Measurements from ENCODE around the gene CYSLTR2. TPM values are rescaled to one million over a fixed set of nuclear protein-coding genes. Genes with fewer than 3 reads are reported as not detected.

CYSLTR2 gene
- total RNA-seq, 1 experiment from 2014 or later = not detected

DNA sequence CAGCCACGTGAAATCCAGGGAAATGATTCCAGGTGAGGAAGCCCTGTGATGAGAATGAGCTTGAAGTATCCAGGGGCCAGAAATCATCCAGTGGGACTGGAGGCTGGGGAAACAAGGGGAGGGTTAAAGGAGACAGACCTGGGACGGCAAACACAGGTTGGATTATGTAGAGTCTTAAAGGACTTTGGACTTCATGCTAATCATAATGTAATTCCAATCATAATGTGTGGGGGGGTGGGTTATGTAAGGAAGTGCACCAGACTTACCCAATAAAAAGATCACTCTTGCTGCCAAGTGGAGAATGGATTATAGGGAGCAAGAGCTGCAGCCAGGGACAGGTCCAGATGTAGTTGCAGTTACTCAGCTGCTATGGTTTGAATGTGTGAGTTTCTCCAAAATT is 16.1 kb upstream of the CYSLTR2 start:
- H3K27ac Mint-ChIP-seq = no peak overlapping the region
- DNase-seq (ENCODE audit: low spot score) (no peak), ATAC-seq (no peak)
- TF ChIP-seq NFYB (CRISPR knock-in tag; conservative IDR thresholded peaks at IDR 0.05; ENCODE audit: low read depth) (no peak), SMAD4 (CRISPR knock-in tag; IDR thresholded peaks at IDR 0.05) (no peak), ZNF423 (CRISPR knock-in tag; IDR thresholded peaks at IDR 0.05) (no peak), SP1 (CRISPR knock-in tag; conservative IDR thresholded peaks at IDR 0.05) (no peak)
- TF ChIP-seq, protein P1, sequence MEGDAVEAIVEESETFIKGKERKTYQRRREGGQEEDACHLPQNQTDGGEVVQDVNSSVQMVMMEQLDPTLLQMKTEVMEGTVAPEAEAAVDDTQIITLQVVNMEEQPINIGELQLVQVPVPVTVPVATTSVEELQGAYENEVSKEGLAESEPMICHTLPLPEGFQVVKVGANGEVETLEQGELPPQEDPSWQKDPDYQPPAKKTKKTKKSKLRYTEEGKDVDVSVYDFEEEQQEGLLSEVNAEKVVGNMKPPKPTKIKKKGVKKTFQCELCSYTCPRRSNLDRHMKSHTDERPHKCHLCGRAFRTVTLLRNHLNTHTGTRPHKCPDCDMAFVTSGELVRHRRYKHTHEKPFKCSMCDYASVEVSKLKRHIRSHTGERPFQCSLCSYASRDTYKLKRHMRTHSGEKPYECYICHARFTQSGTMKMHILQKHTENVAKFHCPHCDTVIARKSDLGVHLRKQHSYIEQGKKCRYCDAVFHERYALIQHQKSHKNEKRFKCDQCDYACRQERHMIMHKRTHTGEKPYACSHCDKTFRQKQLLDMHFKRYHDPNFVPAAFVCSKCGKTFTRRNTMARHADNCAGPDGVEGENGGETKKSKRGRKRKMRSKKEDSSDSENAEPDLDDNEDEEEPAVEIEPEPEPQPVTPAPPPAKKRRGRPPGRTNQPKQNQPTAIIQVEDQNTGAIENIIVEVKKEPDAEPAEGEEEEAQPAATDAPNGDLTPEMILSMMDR (IDR thresholded peaks at IDR 0.05) = no peak
- TF ChIP-seq, protein P2, sequence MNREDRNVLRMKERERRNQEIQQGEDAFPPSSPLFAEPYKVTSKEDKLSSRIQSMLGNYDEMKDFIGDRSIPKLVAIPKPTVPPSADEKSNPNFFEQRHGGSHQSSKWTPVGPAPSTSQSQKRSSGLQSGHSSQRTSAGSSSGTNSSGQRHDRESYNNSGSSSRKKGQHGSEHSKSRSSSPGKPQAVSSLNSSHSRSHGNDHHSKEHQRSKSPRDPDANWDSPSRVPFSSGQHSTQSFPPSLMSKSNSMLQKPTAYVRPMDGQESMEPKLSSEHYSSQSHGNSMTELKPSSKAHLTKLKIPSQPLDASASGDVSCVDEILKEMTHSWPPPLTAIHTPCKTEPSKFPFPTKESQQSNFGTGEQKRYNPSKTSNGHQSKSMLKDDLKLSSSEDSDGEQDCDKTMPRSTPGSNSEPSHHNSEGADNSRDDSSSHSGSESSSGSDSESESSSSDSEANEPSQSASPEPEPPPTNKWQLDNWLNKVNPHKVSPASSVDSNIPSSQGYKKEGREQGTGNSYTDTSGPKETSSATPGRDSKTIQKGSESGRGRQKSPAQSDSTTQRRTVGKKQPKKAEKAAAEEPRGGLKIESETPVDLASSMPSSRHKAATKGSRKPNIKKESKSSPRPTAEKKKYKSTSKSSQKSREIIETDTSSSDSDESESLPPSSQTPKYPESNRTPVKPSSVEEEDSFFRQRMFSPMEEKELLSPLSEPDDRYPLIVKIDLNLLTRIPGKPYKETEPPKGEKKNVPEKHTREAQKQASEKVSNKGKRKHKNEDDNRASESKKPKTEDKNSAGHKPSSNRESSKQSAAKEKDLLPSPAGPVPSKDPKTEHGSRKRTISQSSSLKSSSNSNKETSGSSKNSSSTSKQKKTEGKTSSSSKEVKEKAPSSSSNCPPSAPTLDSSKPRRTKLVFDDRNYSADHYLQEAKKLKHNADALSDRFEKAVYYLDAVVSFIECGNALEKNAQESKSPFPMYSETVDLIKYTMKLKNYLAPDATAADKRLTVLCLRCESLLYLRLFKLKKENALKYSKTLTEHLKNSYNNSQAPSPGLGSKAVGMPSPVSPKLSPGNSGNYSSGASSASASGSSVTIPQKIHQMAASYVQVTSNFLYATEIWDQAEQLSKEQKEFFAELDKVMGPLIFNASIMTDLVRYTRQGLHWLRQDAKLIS (CRISPR knock-in tag; IDR thresholded peaks at IDR 0.05; ENCODE audit: borderline replicate concordance) = no peak
- TF ChIP-seq, protein P3, sequence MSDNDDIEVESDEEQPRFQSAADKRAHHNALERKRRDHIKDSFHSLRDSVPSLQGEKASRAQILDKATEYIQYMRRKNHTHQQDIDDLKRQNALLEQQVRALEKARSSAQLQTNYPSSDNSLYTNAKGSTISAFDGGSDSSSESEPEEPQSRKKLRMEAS (CRISPR knock-in tag; IDR thresholded peaks at IDR 0.05) = no peak
- TF ChIP-seq, protein P4, sequence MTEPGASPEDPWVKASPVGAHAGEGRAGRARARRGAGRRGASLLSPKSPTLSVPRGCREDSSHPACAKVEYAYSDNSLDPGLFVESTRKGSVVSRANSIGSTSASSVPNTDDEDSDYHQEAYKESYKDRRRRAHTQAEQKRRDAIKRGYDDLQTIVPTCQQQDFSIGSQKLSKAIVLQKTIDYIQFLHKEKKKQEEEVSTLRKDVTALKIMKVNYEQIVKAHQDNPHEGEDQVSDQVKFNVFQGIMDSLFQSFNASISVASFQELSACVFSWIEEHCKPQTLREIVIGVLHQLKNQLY (CRISPR knock-in tag; IDR thresholded peaks at IDR 0.05) = no peak
- TF ChIP-seq, protein P5, sequence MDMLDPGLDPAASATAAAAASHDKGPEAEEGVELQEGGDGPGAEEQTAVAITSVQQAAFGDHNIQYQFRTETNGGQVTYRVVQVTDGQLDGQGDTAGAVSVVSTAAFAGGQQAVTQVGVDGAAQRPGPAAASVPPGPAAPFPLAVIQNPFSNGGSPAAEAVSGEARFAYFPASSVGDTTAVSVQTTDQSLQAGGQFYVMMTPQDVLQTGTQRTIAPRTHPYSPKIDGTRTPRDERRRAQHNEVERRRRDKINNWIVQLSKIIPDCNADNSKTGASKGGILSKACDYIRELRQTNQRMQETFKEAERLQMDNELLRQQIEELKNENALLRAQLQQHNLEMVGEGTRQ (CRISPR knock-in tag; IDR thresholded peaks at IDR 0.05) = no peak
- H3K4me1 Mint-ChIP-seq = peaks cover 12% of the 10 kb centered on the region
- no peak overlapping the region for H3K4me3 Mint-ChIP-seq
- H3K36me3 Mint-ChIP-seq = peaks cover 11% of the 10 kb centered on the region
- ChIA-PET CTCF (no interaction called here), POLR2A (no interaction called here)
- H3K27me3 Mint-ChIP-seq (ENCODE audit: low read depth) = no peaks in the 10 kb centered on the region
- peaks cover 27% of the 10 kb centered on the region for H3K9me3 Mint-ChIP-seq

DNA sequence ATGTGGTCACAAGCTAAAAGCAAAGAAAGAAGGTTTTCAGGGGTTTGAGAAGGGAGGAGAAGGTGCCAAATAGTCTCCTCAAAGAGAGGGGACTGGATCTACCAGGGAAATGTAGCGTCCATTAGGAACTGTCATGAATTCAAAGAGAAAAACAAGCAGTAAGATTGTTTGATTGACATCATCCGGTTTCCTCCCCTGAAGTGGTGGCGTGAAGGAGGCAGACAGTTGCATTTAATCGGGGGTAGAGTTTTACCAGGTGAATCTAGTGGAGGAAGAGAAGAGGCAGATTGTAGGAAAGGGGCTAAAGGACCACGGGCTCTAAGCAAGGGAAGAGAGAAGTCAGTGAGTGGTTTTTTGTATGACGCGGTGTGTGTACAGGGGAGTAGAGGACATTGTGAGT is 13.0 kb upstream of the CYSLTR2 start:
- no peak for ATAC-seq
- CTCF ChIA-PET = interaction anchor here (1.4 kb wide), 1 partner anchor 9 kb away, joined by 5 read pairs; no protein-coding TSS in a partner anchor
- no peak overlapping the region for H3K27ac Mint-ChIP-seq
- TF ChIP-seq, protein P4 (CRISPR knock-in tag; IDR thresholded peaks at IDR 0.05) = no peak
- TF ChIP-seq FOXJ3 (CRISPR knock-in tag; IDR thresholded peaks at IDR 0.05; ENCODE audit: borderline replicate concordance) = no peak
- no peak for TF ChIP-seq CREM (CRISPR knock-in tag; IDR thresholded peaks at IDR 0.05)
- no peak for TF ChIP-seq ATF1 (CRISPR knock-in tag; IDR thresholded peaks at IDR 0.05)
- TF ChIP-seq, protein P6, sequence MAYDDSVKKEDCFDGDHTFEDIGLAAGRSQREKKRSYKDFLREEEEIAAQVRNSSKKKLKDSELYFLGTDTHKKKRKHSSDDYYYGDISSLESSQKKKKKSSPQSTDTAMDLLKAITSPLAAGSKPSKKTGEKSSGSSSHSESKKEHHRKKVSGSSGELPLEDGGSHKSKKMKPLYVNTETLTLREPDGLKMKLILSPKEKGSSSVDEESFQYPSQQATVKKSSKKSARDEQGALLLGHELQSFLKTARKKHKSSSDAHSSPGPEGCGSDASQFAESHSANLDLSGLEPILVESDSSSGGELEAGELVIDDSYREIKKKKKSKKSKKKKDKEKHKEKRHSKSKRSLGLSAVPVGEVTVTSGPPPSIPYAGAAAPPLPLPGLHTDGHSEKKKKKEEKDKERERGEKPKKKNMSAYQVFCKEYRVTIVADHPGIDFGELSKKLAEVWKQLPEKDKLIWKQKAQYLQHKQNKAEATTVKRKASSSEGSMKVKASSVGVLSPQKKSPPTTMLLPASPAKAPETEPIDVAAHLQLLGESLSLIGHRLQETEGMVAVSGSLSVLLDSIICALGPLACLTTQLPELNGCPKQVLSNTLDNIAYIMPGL (CRISPR knock-in tag; IDR thresholded peaks at IDR 0.05) = no peak
- TF ChIP-seq, protein P7, sequence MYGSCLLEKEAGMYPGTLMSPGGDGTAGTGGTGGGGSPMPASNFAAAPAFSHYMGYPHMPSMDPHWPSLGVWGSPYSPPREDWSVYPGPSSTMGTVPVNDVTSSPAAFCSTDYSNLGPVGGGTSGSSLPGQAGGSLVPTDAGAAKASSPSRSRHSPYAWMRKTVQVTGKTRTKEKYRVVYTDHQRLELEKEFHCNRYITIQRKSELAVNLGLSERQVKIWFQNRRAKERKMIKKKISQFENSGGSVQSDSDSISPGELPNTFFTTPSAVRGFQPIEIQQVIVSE (CRISPR knock-in tag; IDR thresholded peaks at IDR 0.05; ENCODE audit: borderline replicate concordance) = no peak
- TF ChIP-seq, protein P8, sequence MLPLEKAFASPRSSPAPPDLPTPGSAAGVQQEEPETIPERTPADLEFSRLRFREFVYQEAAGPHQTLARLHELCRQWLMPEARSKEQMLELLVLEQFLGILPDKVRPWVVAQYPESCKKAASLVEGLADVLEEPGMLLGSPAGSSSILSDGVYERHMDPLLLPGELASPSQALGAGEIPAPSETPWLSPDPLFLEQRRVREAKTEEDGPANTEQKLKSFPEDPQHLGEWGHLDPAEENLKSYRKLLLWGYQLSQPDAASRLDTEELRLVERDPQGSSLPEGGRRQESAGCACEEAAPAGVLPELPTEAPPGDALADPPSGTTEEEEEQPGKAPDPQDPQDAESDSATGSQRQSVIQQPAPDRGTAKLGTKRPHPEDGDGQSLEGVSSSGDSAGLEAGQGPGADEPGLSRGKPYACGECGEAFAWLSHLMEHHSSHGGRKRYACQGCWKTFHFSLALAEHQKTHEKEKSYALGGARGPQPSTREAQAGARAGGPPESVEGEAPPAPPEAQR (CRISPR knock-in tag; IDR thresholded peaks at IDR 0.05) = no peak
- TF ChIP-seq, protein P9, sequence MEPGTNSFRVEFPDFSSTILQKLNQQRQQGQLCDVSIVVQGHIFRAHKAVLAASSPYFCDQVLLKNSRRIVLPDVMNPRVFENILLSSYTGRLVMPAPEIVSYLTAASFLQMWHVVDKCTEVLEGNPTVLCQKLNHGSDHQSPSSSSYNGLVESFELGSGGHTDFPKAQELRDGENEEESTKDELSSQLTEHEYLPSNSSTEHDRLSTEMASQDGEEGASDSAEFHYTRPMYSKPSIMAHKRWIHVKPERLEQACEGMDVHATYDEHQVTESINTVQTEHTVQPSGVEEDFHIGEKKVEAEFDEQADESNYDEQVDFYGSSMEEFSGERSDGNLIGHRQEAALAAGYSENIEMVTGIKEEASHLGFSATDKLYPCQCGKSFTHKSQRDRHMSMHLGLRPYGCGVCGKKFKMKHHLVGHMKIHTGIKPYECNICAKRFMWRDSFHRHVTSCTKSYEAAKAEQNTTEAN (CRISPR knock-in tag; IDR thresholded peaks at IDR 0.05) = no peak
- no peak for TF ChIP-seq MYBL2 (CRISPR knock-in tag; IDR thresholded peaks at IDR 0.05)
- TF ChIP-seq, protein P10, sequence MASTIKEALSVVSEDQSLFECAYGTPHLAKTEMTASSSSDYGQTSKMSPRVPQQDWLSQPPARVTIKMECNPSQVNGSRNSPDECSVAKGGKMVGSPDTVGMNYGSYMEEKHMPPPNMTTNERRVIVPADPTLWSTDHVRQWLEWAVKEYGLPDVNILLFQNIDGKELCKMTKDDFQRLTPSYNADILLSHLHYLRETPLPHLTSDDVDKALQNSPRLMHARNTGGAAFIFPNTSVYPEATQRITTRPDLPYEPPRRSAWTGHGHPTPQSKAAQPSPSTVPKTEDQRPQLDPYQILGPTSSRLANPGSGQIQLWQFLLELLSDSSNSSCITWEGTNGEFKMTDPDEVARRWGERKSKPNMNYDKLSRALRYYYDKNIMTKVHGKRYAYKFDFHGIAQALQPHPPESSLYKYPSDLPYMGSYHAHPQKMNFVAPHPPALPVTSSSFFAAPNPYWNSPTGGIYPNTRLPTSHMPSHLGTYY (CRISPR knock-in tag; IDR thresholded peaks at IDR 0.05) = no peak

More for the DNA sequence above, 13.0 kb upstream of the CYSLTR2 start:
- POLR2A ChIA-PET = no interaction called here
- H3K4me3 Mint-ChIP-seq = no peak overlapping the region
- H3K4me1 Mint-ChIP-seq = peaks cover 16% of the 10 kb centered on the region
- peaks cover 6% of the 10 kb centered on the region for H3K36me3 Mint-ChIP-seq
- H3K27me3 Mint-ChIP-seq (ENCODE audit: low read depth) = no peaks in the 10 kb centered on the region
- DNase-seq (ENCODE audit: low spot score) = no peak
- H3K9me3 Mint-ChIP-seq = peaks cover 17% of the 10 kb centered on the region

Data from WTC11 (cell line).